Measurements from ENCODE around the gene C1orf94. TPM values are rescaled to one million over a fixed set of nuclear protein-coding genes. Genes with fewer than 3 reads are reported as not detected.

The C1orf94 gene
- total and polyA plus RNA-seq, 2 donors from 2014 or later, result not detected

DNA sequence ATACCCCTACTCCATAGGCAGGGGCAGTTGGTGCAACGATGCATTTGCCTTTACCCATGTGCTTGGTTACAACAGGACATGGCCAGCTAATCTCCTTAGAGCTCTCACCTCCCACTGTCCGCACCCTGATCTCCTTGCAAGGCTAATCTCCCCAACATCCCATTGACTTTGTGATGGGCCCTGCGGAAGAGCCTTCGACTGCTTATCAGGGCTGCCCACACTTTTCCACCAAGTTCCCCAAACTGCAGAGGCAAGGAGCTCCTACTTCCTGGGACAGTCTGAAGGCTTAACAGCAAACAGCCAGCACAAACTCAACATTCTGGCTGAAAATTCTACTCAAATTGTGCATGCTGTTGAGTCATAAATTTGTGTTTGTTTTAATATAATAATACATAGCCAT, 36.0 kb downstream of the C1orf94 start:
- Histone ChIP-seq H3K9me3 (ENCODE audit: control insufficient read depth in 2 of 3, insufficient read depth in 1 of 3, low read length in 3 of 3) (no peaks in the 10 kb centered on the region), H3K4me1 (ENCODE audit: control insufficient read depth in 2 of 3, insufficient read depth in 2 of 3, low read depth in 1 of 3, low read length in 3 of 3) (no peaks in the 10 kb centered on the region), H3K27ac (ENCODE audit: low read depth in 2 of 2, low read length in 2 of 2) (no peak overlapping the region), H3K4me3 (ENCODE audit: low read length in 3 of 3) (no peak overlapping the region), H3K36me3 (ENCODE audit: control insufficient read depth in 2 of 3, insufficient read depth in 3 of 3, low read length in 3 of 3) (no peaks in the 10 kb centered on the region), H3K9ac (ENCODE audit: low read length in 3 of 3) (no peak overlapping the region), H3K27me3 (ENCODE audit: control insufficient read depth, insufficient read depth, low read length) (no peaks in the 10 kb centered on the region)
- intact Hi-C loops (cut with DNase I), result no loop called here
- no peak for FAIRE-seq
- no peak for DNase-seq
- no peak for TF ChIP-seq CTCF (IDR thresholded peaks at IDR 0.05; ENCODE audit: borderline replicate concordance, extremely low read depth, insufficient read depth)

- no peaks in the 10 kb centered on the region for H3K36me3 ChIP-seq (ENCODE audit: control insufficient read depth in 2 of 3, insufficient read depth in 3 of 3, low read length in 3 of 3)
- no peak overlapping the region for H3K27ac ChIP-seq (ENCODE audit: low read depth in 2 of 2, low read length in 2 of 2)
- no peaks in the 10 kb centered on the region for H3K9me3 ChIP-seq (ENCODE audit: control insufficient read depth in 2 of 3, insufficient read depth in 1 of 3, low read length in 3 of 3)
- H3K27me3 ChIP-seq (ENCODE audit: control insufficient read depth, insufficient read depth, low read length), result no peaks in the 10 kb centered on the region
- intact Hi-C loops (cut with DNase I), result no loop called here
- FAIRE-seq (no peak), DNase-seq (no peak)
- TF ChIP-seq CTCF (IDR thresholded peaks at IDR 0.05; ENCODE audit: borderline replicate concordance, extremely low read depth, insufficient read depth), result no peak
- no peak overlapping the region for H3K4me3 ChIP-seq (ENCODE audit: low read length in 3 of 3)
- H3K9ac ChIP-seq (ENCODE audit: low read length in 3 of 3), result no peak overlapping the region
- no peaks in the 10 kb centered on the region for H3K4me1 ChIP-seq (ENCODE audit: control insufficient read depth in 2 of 3, insufficient read depth in 2 of 3, low read depth in 1 of 3, low read length in 3 of 3)
These were observed 37.2 kb downstream of the C1orf94 start for GRCh38 chr1:34213956-34214355.

DNA sequence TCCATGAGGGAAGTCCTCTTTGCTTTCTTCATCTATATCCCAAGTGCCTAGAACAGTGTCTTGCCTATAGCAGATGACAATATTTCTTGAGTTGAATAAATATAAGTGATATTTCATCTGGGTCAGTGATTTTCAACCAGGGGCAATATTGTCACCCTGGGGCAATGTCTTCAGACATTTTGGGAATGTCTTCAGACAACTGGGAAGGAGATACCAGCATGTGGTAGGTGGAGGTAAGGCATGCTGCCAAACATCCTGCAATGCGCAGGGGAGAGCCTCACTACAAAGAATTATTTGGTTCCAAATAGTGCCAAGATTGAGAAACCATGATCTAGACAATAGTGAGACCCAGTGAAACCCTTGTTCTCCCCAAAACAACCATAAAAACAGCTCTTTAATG, 54.7 kb downstream of the C1orf94 start:
- Histone ChIP-seq H3K9me3 (ENCODE audit: control insufficient read depth in 2 of 3, insufficient read depth in 1 of 3, low read length in 3 of 3) (no peaks in the 10 kb centered on the region), H3K4me1 (ENCODE audit: control insufficient read depth in 2 of 3, insufficient read depth in 2 of 3, low read depth in 1 of 3, low read length in 3 of 3) (no peaks in the 10 kb centered on the region), H3K27me3 (ENCODE audit: control insufficient read depth, insufficient read depth, low read length) (no peaks in the 10 kb centered on the region), H3K27ac (ENCODE audit: low read depth in 2 of 2, low read length in 2 of 2) (no peak overlapping the region), H3K9ac (ENCODE audit: low read length in 3 of 3) (no peak overlapping the region), H3K4me3 (ENCODE audit: low read length in 3 of 3) (no peak overlapping the region), H3K36me3 (ENCODE audit: control insufficient read depth in 2 of 3, insufficient read depth in 3 of 3, low read length in 3 of 3) (no peaks in the 10 kb centered on the region)
- DNase-seq (no peak), FAIRE-seq (no peak)
- intact Hi-C loops (cut with DNase I), result no loop called here
- TF ChIP-seq CTCF (IDR thresholded peaks at IDR 0.05; ENCODE audit: borderline replicate concordance, extremely low read depth, insufficient read depth), result no peak

GRCh38 chr1:34235594-34235993, 58.9 kb downstream of the C1orf94 start:
- H3K4me1 ChIP-seq (ENCODE audit: control insufficient read depth in 2 of 3, insufficient read depth in 2 of 3, low read depth in 1 of 3, low read length in 3 of 3), result no peaks in the 10 kb centered on the region
- intact Hi-C loops (cut with DNase I), result no loop called here
- H3K4me3 ChIP-seq (ENCODE audit: low read length in 3 of 3), result no peak overlapping the region
- no peak overlapping the region for H3K9ac ChIP-seq (ENCODE audit: low read length in 3 of 3)
- no peaks in the 10 kb centered on the region for H3K36me3 ChIP-seq (ENCODE audit: control insufficient read depth in 2 of 3, insufficient read depth in 3 of 3, low read length in 3 of 3)
- TF ChIP-seq CTCF (IDR thresholded peaks at IDR 0.05; ENCODE audit: borderline replicate concordance, extremely low read depth, insufficient read depth), result no peak
- no peaks in the 10 kb centered on the region for H3K27me3 ChIP-seq (ENCODE audit: control insufficient read depth, insufficient read depth, low read length)
- FAIRE-seq (no peak), DNase-seq (no peak)
- no peaks in the 10 kb centered on the region for H3K9me3 ChIP-seq (ENCODE audit: control insufficient read depth in 2 of 3, insufficient read depth in 1 of 3, low read length in 3 of 3)
- no peak overlapping the region for H3K27ac ChIP-seq (ENCODE audit: low read depth in 2 of 2, low read length in 2 of 2)
